Colon (tissue), 2 donors: ENCODE results near the gene AREG.
A peak's percentile ranks its signal among the peaks of the same experiment; 100 is the strongest.

ENCODE experiments used
- FAIRE-seq: peaks from 2 replicates; lab custom pipeline; 2012; peaks lifted over from hg19 to GRCh38; lab: Jason Lieb, UNC
- donor health status: control.
- donor health status: control.

The AREG gene

DNA sequence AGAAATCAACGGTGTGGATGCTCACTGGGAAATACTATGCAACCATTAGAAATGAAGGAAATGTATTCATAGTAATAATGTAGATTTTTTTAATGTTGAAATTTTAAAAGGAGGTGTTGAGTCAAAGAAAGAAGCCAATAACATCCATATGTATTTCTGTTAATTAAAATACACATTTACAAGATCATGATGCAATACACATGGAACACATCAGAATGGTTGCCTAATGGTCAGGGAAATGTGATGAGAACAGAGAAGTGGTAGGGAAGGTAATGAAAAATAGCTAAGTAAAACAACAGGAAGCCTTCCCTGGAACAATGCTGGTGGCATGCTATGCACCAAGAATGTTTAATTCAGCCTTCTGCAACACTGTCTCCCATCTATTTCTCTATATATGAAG lies 18.2 kb downstream of the AREG start:
- FAIRE-seq: no peak

GRCh38 chr4:74464291-74464690 lies 19.4 kb downstream of the AREG start:
- FAIRE-seq: no peak

DNA sequence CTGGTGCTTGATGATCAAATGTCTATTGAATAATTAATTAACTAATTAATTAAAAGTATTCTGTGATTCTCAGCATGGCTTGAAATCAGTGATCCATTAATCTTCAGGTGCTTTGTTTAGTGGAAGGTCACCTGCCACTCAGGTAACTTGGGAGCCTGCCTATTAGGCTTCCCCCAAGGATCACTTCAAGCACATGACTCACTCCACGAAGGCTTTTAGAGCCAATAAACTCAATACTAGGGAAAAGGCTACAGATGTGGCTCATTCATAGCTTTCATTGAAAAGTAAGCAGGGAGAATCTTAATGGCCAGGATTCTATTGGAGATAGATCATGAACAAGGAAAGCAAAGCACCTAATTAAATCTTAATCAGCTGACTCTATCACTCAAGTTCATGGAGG lies 21.3 kb downstream of the AREG start:
- FAIRE-seq: no peak

- FAIRE-seq: no peak
These were observed 26.3 kb downstream of the AREG start for GRCh38 chr4:74471264-74471663.

- no peak for FAIRE-seq
These were observed 28.3 kb downstream of the AREG start for GRCh38 chr4:74473155-74473811.

- peak; percentile 24 for FAIRE-seq
These were observed 29.6 kb downstream of the AREG start for GRCh38 chr4:74474345-74475090.

- no peak for FAIRE-seq
These were observed 30.3 kb downstream of the AREG start for GRCh38 chr4:74475091-74475800.

DNA sequence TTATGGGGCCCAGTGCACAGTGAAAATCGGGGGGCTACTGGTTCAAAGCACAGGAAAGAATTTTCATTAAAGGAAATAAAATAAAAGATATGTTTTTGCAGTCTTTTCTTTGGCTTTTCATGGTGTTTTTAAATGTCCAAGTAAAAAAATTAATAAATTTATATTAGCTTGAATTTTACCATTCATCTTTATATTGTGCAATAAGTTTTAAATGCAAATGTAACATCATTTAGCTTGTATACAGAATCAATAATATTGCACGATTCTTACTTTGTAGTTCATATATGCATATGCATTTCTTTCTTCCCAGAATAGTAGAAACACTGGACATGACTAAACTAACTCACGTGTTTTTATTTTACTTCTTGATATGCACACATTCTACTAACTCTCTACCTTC lies 31.0 kb downstream of the AREG start:
- FAIRE-seq: no peak

DNA sequence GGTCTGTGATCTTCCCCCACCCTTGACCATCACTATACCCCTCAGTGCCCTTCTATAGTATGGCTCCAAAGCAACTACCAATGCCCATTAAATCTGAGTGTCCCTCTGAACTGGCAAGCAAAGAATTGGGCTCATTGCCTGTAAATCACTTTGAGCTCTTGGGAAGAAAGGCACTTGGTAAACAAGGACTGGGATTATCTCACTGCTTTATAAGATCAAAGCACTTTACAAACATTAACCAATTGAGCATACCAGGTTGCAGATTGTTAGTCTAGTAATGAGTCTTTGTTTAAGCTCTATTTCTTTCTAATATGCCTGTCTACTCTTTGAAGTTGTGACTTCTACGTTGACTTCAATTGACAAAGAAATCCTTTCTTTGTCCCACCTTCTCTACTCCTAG lies 34.1 kb downstream of the AREG start:
- no peak for FAIRE-seq

DNA sequence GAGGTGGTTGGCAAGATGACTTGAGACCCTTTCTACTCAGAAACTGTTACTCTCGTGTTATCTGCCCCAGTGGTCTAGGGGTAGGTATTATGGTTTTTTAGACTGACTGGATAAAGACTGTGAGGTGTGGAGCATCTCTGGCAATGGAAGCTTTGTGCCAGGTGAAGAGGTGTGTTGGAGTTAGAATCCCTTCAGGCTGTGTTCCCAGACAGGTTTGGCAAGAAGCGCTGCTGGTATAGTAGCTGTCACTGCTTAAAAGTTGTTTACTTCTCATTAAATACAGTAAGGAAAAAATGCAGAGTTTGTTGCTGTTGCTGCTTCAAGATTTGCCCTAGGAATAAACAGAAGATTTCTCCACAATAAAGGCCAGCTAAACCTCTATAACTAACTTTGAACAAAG lies 35.3 kb downstream of the AREG start:
- no peak for FAIRE-seq

DNA sequence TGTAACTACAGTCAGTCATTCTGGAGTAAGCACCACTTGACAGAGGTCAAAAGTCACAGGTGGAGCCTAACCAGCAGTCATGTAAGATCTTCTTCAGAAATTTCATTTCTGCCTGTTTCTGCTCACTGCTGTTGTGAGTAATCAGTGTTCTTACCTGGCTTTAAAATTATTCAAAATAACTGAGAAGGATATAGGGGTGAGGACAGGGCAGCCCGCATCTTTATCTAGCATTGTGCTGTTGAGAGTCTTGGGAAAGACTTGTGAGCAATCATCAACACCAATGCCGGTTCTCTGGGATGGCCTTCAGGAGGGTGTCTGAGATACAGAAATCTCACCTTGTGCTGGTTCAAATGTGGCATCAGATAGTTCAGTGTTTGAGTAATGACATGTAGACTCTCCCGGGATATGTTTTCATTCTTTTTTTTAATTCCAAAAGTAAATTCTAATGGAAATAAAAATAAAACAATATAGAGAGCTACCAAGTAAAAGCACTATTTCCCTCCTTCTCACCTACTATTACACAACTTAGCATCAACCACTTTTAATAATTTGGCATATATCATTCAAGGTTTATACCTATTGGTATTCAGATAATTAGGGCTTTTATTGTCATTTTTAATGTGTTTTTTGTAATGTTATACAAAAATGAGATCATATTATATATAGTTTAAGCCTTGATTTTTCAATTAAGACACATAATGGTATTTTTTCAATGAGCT lies 37.1 kb downstream of the AREG start:
- no peak for FAIRE-seq

DNA sequence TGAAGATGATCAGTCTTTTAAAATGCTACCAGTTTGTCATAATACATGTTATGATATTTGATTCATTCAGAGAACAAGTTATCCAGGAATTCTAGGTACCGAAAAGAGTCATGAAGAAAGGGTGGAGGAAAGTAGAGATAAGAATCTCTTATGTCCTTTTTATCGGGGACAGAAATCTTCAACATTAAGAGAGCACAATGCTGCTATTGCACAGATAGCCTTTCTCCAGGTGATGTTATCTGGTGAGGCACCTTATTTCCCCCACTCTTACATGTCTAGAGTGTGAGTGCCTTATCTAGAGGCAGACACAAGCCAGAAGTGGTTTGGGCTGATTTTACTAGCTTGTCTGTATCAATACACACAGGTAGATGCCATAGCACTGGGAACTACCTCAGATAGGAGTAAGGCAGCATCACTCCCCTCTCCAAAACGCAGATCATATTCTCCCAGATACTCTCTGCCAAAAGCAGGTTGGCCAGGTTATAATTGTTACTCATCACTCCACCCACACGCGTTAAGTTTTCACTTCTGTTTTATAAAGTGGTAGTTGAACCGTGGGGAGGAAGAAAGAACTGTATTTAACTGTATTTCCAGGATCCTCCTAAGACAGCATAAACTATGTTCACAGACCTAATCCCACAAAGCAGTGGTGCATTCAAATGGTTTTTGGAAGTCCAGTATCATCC lies 38.4 kb downstream of the AREG start:
- no peak for FAIRE-seq

DNA sequence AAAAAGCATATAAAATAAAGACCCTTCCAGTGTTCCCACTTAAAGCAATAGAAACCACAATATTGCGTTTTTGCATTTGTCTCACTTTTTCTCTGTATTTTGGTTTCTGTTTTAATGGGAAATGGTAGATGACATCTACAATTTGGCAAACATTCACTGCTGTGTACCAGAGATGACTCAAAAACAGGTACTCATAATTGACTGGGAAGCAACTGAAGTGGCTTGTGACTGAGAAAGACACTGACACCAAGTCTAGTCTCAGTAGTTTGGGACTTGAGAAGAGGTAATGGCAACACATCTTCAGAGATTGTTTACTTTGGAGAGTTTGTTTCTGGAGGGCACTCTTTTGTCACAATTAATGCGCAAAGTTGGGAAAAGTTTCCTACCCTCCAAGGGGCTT lies 42.0 kb downstream of the AREG start:
- no peak for FAIRE-seq

DNA sequence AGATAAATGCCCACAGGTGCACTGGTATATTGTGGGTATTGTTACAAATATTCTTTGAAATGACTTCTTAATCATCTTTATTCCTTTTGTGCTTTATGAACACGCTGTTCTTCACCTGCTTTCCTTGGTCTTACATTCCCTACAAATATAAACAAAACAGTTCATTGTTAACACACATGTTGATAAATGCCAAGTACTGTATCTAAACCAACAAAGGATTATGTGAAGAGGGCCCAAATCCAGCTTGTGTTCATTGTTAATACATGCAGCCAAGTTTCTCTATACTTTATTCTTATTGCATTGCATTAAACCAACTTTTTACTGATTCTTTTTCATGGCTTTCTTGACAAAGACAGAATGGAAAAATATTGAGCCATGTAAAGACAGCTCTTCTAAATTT lies 42.8 kb downstream of the AREG start:
- no peak for FAIRE-seq

DNA sequence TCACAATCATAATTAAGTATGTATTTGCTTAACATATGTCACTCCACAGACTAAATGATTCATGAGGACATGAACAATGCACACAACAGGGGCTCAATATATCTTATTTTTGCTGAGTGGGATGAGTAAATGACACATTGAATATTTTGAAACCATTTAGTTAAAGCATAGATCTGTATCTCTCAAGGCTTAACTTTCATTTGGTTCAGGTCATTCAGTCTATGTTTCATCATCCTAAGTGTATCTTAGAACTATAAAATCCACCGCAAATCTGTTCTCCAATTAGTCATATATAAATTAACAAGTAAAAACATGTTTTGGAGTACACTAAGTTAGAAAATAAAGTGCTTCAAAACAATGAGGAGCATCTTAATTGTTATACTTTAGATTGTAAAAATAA lies 45.8 kb downstream of the AREG start:
- FAIRE-seq: peak; percentile 14

DNA sequence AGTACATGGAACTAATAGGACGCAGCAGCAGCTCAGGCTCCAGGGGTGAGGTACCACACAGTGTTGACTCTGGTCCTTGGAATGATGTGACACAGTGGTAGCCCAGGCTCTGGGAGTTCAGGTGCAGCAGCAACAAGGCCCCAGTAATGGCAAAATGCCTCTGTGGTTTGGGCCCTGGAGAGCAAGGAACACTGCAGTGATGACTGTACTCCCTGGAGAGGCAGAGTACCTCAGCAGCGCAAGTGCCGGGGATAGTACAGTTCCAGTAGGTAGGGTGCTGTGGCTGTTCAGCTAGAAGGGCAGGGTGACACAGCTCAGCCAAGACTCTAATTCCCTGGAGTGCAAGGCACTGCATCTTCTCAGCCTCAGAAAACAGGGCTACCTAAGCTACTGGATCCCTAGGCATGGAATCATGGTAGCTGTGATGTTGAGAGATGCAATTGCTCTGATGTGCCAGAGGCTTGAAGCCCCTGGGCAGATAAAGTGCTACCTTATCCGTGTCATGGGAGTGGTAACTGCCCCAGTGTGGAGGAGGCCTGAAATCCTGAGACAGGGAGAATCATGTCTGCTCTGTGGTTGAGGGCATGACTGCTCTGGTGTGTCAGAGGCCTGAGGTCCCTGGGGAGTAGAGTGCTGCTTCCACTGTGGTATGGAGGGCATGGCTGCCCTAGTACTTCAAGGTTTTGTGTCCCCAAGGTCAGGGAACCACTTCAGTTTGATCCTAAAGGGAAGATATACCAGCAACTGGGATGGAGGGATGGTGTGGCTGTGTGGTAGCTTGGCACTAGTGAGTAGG lies 55.2 kb downstream of the AREG start:
- no peak for FAIRE-seq

- FAIRE-seq: no peak
These were observed 56.6 kb downstream of the AREG start for GRCh38 chr4:74501579-74501978.

DNA sequence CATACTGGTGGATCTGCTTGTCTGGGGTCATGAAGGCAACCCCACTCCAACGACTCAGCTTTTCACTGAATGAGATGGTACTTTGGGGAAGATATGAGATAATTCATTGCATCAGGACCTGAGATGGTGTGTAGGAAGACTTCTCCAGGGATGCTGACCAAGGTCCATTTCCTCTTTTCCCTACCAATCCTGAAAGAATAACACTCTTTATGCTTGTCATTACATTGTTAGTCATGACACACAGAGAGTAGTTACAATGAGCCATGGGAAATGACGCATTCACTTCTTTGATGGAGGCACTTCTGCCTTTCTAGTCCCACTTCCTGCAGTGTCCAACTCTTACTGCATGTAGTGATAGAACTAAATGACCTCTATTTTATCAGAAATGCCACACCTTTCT lies 58.6 kb downstream of the AREG start:
- no peak for FAIRE-seq

GRCh38 chr4:74504212-74504611 lies 59.3 kb downstream of the AREG start:
- no peak for FAIRE-seq
